ENCODE measurements around the gene KANSL1. TPM values are rescaled to one million over a fixed set of nuclear protein-coding genes. Genes with fewer than 3 reads are reported as not detected.

The KANSL1 gene
- total and polyA plus RNA-seq, 2 donors from 2014 or later = 13.7 to 97.3 TPM

- DNase-seq (peak in 1 of 5 donors; percentile 49), FAIRE-seq (no peak)
- Histone ChIP-seq H3K9ac (ENCODE audit: low read length in 3 of 3) (no peak overlapping the region), H3K4me3 (ENCODE audit: low read length in 3 of 3) (no peak overlapping the region), H3K27ac (ENCODE audit: low read depth in 2 of 2, low read length in 2 of 2) (no peak overlapping the region), H3K36me3 (ENCODE audit: control insufficient read depth in 2 of 3, insufficient read depth in 3 of 3, low read length in 3 of 3) (no peaks in the 10 kb centered on the region), H3K4me1 (ENCODE audit: control insufficient read depth in 2 of 3, insufficient read depth in 2 of 3, low read depth in 1 of 3, low read length in 3 of 3) (peaks cover 0 to 30% (median 9%) of the 10 kb centered on the region in 3 donors), H3K9me3 (ENCODE audit: control insufficient read depth in 2 of 3, insufficient read depth in 1 of 3, low read length in 3 of 3) (no peaks in the 10 kb centered on the region), H3K27me3 (ENCODE audit: control insufficient read depth, insufficient read depth, low read length) (no peaks in the 10 kb centered on the region)
- TF ChIP-seq, protein P1, sequence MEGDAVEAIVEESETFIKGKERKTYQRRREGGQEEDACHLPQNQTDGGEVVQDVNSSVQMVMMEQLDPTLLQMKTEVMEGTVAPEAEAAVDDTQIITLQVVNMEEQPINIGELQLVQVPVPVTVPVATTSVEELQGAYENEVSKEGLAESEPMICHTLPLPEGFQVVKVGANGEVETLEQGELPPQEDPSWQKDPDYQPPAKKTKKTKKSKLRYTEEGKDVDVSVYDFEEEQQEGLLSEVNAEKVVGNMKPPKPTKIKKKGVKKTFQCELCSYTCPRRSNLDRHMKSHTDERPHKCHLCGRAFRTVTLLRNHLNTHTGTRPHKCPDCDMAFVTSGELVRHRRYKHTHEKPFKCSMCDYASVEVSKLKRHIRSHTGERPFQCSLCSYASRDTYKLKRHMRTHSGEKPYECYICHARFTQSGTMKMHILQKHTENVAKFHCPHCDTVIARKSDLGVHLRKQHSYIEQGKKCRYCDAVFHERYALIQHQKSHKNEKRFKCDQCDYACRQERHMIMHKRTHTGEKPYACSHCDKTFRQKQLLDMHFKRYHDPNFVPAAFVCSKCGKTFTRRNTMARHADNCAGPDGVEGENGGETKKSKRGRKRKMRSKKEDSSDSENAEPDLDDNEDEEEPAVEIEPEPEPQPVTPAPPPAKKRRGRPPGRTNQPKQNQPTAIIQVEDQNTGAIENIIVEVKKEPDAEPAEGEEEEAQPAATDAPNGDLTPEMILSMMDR (IDR thresholded peaks at IDR 0.05; ENCODE audit: borderline replicate concordance, extremely low read depth, insufficient read depth) = no peak
- intact Hi-C loops (cut with DNase I) = no loop called here
Observed at GRCh38 chr17:46141645-46142044, 51.6 kb downstream of the KANSL1 start.

DNA sequence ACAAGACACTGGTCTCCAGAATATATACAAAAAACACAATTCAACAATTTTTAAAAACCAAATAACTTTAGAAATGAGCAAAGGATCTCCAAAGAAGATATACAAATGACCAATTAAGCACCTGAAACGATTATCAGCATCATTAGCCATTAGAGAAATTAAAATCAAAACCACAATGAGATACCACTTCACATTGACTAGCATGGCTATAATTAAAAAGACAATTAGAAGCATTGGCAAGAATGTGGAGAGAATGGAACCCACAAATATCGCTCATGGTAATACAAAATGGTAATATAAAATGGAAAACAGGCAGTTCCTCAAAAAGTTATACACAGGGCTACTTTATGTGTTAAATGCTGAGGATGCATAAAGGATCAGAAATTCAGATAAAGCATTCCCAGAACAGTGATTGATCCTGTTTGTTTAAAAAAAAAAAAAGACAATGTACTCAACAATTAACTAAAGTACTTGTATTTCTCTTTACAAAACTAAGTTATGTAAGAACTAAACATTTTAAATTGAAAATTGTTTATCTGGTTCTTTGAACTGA, 52.5 kb downstream of the KANSL1 start:
- no peak for DNase-seq
- H3K36me3 ChIP-seq (ENCODE audit: control insufficient read depth in 2 of 3, insufficient read depth in 3 of 3, low read length in 3 of 3) = no peaks in the 10 kb centered on the region
- no peak overlapping the region for H3K27ac ChIP-seq (ENCODE audit: low read depth in 2 of 2, low read length in 2 of 2)
- no peaks in the 10 kb centered on the region for H3K9me3 ChIP-seq (ENCODE audit: control insufficient read depth in 2 of 3, insufficient read depth in 1 of 3, low read length in 3 of 3)
- FAIRE-seq = no peak
- intact Hi-C loops (cut with DNase I) = no loop called here
- no peak overlapping the region for H3K9ac ChIP-seq (ENCODE audit: low read length in 3 of 3)
- H3K27me3 ChIP-seq (ENCODE audit: control insufficient read depth, insufficient read depth, low read length) = no peaks in the 10 kb centered on the region
- TF ChIP-seq, protein P1 (IDR thresholded peaks at IDR 0.05; ENCODE audit: borderline replicate concordance, extremely low read depth, insufficient read depth) = no peak
- H3K4me1 ChIP-seq (ENCODE audit: control insufficient read depth in 2 of 3, insufficient read depth in 2 of 3, low read depth in 1 of 3, low read length in 3 of 3) = peaks cover 0 to 34% (median 9%) of the 10 kb centered on the region in 3 donors
- no peak overlapping the region for H3K4me3 ChIP-seq (ENCODE audit: low read length in 3 of 3)

GRCh38 chr17:46139432-46140210, 53.6 kb downstream of the KANSL1 start:
- Histone ChIP-seq H3K4me3 (ENCODE audit: low read length in 3 of 3) (peak overlapping the region in 1 of 3 donors; percentile 3), H3K27me3 (ENCODE audit: control insufficient read depth, insufficient read depth, low read length) (no peaks in the 10 kb centered on the region), H3K27ac (ENCODE audit: low read depth in 2 of 2, low read length in 2 of 2) (no peak overlapping the region), H3K9ac (ENCODE audit: low read length in 3 of 3) (no peak overlapping the region), H3K9me3 (ENCODE audit: control insufficient read depth in 2 of 3, insufficient read depth in 1 of 3, low read length in 3 of 3) (no peaks in the 10 kb centered on the region), H3K36me3 (ENCODE audit: control insufficient read depth in 2 of 3, insufficient read depth in 3 of 3, low read length in 3 of 3) (no peaks in the 10 kb centered on the region), H3K4me1 (ENCODE audit: control insufficient read depth in 2 of 3, insufficient read depth in 2 of 3, low read depth in 1 of 3, low read length in 3 of 3) (peaks cover 0 to 33% (median 9%) of the 10 kb centered on the region in 3 donors)
- intact Hi-C loops (cut with DNase I) = no loop called here
- FAIRE-seq = no peak
- TF ChIP-seq, protein P1 (IDR thresholded peaks at IDR 0.05; ENCODE audit: borderline replicate concordance, extremely low read depth, insufficient read depth) = no peak
- DNase-seq = no peak

Measured in kidney (tissue), 14 donors.